HT-29 (cell line): ENCODE data around the gene FAM32A. TPM values are rescaled to one million over a fixed set of nuclear protein-coding genes. Genes with fewer than 3 reads are reported as not detected.

Experiments
- DNase-seq: peaks from one replicate; pipeline ENCODE4 v3.0.0-alpha.2; 2015; ENCODE audit warnings: low spot score
- total RNA-seq: library from RNA; depleted of rRNA; stranded (reverse); fragments of >200 nt; shearing (Covaris generic); gene quantifications from 2 replicates; pipeline ENCODE4 v1.2.3, GENCODE V29; 2014

The FAM32A gene
- total RNA-seq, 1 experiment from 2014 or later: 59.9 TPM

DNA sequence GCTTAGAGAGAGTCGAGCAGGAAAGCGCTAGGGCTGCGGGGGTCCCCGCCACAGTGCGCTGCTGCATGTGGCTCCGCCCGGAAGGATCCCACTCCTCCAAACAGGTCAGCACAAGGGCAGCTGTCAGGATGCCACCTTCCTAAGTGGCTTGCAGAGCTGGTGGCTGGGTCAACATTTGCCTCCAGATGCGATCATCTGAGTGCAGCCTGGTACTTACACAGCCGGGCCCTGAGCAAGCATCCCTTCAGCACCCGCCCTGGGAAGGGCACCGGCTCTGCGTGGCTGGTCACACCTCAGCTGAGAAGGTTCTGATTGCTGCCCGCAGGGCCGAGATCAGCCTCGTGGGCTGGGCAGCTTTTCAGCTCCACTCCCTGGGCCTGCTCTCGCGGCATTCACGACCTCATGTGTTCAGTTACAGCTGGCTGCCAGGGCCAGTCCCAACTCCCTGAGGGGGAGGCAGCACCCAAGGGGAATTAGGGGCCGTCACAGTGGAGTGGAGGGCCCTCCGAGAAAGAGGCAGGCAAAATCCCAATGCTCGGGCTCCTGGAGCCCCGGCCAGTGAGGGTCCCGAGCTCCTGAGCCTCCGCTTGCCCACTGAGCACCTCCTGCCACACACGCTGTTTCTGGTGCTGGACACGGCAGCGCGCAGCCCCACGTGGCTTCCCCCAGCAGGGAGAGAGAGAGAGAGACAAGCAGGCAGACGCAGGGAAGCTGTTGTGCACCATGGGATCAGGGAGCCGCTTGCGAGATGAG is 39.3 kb downstream of the FAM32A start:
- DNase-seq: no peak

DNA sequence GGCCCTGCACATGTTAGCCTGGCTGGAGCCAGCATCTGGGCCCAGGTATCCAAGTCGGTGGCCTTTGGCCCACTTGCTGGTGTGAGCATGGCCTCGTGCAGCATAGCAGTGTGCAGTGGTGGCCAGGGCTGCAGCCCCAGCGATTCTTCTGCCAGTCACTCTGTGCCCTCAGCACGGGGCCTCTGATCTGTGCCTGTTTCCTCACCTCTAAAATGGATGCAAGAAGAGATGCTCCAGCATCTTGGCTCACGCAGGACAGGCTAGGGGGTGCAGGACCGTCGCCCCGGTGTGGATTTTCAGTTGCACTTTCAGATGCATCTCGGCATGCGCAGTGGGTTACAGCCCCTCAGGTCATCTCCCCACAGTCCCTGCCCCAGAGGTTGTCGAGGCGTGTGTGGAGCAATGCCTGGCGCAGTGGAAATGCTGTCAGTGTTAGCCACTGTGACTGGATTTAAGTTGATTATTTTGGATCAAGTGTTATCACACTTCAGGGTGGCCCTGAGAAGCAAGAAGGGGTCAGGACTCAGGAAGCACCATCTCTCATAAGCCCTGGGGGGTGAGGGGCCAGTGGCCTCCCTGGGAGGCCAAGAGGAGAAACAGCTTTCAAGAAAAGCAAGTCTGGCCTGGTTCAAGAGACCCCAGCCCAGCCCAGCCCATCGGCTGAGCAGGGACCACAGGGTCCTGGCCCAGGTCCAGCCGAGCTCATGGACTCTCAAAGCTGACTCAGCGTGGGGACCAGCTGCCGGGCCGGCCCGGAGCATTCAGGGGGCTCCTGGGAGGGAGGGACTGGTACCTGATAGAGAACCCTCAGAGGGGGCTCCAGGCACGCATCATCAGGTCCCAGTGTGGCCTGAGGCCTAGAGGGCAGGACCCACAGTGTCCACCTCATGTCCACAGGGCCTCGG is 40.3 kb downstream of the FAM32A start:
- no peak for DNase-seq

DNA sequence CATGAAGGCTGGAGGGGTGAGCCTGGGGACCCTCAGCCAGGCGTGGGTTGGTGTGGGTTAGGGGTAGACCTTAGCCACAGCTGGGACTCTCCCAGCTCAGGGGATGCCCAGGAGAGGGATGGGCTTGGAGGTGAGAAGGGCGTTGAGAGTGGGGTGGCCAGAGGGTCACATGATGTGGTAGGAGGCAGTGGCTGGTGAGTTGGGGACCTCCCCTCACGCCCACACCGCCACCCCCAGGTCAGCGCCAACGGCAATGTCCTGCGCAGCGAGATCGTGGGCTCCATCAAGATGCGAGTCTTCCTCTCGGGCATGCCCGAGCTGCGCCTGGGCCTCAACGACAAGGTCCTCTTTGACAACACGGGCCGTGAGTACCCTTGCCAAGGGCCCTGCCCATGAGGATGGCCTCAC is 41.0 kb downstream of the FAM32A start:
- DNase-seq: no peak

DNA sequence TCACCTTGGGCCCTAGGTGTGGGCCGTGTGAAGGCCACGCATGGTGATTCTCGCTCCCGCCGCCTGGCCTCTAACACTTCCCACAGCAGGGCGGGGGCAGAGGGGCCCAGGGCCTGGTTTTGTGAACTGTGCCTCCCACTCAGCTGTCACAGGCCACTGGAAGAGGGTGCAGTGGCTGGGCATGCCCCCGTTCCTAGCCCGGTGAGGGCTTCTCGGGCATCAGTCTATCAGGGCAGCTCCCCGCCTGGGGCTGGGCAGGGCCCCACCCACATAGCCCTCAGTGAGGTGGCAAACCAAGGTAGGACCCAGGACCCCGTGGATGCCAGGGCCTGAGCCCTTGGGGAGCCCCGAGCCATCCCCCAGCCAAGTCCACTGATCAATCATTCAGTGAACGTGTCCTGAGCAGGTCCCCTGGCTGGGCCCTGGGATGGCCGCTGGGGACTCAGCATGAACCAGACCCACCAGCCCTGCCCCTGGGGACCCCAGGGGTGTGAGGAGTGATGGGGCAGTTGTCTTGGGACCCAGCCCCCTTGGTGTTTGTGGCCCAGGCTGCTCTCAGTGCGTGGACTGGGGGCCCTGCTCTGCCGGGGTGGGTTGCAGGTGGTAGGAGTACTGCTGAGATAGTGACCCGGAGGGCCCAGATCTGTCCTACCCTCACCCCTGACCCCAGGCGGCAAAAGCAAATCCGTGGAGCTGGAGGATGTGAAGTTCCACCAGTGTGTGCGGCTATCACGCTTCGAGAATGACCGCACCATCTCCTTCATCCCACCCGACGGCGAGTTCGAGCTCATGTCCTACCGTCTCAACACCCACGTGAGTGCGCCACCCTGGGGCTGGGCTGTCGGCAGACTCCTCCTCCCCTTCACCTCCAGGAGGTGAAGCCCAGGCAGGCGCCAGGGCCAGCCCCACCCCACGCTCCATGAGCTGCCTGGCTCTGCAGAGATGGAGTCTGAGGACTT is 41.9 kb downstream of the FAM32A start:
- DNase-seq: no peak

DNA sequence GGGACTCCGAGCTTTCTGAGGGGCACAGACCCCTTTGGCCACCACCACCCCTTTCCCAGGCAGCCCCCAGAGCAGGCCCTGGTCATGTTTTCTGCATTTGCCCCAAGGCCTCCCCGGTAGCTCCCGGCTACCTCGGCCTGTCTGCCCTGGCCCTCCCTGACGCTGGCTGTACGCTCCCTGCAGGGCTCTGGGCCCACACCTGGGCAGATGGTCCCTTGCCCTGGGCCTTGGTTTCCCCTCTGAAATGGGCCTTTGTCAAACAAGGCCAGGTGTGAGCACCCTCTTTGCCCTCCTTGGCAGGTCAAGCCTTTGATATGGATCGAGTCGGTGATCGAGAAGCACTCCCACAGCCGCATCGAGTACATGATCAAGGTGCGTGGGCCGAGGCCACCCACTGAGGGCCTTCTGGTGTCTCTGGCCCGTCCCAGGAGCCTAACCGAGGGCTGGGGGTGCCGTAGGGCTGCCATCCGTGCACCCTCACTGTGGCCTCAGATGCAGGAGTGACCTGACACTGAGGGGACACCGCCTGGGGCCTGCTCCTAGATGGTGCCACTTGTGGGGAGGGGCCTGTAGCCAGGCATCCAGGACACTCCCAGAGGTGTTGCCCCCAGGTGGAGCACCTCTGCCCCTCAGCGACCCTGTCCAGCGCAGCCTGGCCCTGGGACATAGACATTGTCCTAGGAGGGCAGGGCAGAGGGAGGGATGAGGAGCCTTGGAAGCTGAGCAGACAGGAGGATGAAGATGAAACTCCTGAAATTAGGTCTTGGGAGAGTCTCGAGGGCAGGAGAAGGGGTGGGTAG is 42.8 kb downstream of the FAM32A start:
- no peak for DNase-seq

DNA sequence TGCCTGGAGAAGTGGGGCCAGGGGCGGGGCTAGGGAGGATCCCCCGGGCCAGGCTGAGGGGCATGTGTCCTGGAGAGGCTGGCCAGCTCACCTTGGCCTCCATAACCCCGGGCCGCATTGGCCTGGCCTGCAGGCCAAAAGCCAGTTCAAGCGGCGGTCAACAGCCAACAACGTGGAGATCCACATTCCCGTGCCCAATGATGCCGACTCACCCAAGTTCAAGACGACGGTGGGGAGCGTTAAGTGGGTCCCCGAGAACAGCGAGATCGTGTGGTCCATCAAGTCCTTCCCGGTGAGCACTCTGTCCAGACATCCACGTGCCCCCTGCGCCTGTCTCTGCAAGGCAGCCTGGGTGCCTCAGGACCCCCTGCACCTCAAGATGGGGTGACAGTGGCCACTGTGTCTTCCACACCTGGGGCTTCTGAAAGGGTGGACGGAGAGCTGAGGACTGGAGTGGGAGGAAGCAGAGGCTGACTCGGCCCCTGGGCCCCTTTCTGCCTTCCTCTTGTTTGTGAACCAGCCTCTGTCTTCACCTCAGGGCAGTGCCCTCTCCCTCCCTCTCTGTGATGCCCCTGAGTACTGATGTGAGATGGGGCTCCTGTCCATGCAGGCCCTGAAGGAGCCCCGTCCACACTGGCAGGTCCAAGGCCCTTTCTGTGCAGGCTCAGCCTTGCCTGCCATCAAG is 43.6 kb downstream of the FAM32A start:
- DNase-seq: no peak

DNA sequence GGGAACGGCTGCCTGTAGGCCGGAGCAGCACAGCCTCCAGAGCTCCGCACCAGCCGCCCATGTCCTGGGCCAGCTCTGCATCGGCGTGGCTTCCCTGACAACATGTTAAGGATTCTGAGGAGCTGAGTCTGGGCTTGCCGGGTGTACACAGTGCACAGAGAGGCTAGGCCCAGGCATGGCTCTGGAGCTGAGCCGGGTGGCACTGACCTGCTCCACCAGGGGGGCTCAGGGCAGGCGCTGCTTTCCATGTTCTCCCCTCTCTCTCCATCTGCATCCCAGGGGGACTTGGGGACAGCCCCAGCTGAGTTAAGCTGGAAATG is 44.1 kb downstream of the FAM32A start:
- DNase-seq: no peak

DNA sequence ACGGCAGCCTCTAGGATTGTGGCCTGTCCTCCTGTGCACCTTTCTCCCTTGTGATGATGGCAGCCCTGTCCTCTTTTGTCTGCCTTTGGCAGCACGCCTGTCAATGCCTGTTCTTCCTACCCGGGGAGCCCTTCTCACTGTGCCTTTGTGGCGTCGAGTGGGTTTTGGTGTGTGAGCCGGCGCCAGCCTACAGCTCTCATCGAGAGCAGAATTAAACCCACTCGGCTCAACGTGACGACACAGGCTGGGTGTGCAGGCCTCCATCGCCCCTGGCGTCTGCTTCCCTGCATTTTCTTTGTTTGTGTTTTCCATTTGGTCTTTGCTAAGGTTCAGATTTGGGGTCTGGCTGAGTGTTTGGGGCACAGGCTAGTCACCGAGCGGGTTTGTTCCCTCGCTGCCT is 46.9 kb downstream of the FAM32A start:
- DNase-seq: no peak

DNA sequence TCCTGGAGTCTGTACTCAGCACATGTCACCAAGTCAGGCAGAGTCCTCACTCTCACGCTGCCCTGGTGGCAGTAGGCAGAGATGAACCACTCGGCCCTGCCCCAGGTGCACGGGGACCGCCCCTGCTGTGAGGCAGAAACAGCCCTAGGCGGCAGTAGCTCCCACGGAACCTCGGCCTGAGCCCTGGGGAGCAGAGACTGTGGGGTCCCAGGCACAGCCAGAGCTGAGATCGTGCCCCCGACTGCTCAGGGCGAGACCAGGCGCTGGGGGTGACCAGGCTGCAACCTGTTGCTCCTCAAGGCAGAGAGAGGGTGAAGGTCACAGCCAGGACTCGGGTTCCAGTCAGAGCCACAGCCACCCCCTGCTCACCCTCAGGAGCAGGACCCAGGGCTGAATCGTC is 47.4 kb downstream of the FAM32A start:
- no peak for DNase-seq

DNA sequence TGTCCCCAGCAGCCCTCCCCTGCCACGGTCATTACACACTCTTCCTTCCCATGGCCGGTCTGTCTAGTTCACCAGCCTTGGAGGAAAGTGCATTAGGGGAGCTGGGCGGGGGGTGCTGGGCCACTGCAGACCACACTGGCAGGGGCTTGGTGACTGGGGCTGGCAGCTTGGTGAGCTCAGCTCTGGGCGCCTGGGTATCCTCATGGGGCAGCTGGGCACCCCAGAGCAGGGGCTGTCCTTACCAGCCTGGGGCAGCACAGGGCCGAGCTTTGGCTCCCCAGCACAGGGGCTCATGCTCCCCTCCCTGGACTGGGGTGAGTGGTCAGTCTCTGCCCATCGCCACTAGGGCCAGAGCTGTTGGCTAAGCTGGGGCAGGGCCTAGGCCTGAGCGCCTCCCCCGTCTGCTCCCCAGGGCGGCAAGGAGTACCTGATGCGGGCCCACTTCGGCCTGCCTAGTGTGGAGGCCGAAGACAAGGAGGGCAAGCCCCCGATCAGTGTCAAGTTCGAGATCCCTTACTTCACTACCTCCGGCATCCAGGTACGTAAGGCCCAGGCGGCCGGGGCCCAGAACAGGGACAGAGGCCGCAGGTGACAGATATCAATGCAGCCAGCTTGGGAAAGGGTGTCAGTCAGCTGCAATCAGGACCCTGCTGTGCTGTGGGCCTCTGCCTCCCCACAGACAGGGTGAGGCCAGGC is 48.0 kb downstream of the FAM32A start:
- DNase-seq: no peak

DNA sequence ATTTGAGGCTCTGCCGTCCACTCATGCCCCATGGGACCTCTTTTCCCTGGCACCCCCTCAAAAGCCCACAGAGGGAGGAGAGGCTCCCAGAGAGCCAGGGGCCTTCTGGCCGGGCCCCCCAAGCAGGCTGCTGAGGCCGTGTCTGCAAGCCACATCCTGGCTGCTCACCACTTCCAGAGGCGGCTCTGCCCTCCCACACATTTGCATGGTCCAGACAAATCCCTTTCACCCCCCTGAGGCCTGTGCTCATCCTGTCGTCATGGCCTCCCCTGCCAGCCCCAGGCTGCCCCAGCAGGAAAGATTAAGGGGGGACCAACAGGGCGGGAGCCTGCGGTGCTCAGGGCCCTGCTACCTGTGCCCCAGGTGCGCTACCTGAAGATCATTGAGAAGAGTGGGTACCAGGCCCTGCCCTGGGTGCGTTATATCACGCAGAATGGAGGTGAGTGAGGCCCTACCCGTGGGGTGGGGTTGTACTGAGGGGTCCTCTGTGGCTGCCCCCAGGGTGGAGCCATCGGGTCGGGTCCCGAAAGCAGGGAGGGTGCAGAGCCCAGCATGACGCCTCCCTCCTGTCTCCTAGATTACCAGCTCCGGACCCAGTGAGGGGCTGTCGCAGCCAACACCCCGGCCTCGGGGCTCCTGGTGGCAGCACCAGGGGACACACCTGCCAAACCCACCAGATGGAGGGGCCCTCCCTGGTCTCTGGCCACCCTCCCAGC is 48.8 kb downstream of the FAM32A start:
- DNase-seq: no peak

DNA sequence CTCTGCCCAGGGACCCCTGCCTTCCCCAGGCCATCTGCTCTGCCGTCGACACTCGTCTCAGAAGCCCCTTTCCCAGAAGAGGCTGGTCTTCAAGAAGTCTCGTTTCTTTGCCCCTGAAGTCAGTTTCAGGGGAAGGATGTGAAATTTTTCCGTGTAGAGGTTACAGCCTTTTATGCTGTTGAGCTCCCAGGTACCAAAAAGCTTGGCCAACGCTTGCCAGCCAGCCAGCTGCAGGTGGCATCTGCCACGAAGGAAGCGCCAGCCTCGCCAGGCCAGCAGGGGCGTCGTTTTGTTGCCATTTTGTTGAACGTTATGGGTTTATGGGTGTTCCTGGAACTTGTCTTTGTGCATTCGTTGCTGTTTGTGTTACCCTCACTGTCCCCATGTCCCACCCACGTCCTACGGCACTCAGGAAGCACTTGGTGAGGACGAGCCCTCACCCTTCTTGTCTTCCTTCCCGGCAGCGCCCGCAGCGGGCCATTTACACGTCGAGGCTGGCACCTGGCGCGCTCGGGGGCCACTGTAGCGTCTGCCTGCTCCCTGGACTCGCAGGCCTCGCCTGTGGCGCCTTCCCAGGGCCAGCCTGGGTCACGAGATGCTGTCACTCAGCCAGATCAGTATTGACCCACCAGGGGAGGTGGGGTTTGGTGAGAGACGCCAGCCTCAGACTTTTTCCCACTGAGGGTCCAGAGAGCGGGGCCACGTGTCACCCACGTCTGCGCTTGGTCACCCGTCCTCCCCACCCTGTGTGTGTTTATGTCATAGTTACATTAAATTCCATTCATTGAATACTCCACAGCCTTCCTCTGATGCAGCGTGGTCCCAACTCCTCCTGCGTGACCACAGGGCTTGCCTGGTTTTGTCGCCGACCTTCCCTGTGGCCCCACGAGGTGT is 49.6 kb downstream of the FAM32A start:
- DNase-seq: no peak

DNA sequence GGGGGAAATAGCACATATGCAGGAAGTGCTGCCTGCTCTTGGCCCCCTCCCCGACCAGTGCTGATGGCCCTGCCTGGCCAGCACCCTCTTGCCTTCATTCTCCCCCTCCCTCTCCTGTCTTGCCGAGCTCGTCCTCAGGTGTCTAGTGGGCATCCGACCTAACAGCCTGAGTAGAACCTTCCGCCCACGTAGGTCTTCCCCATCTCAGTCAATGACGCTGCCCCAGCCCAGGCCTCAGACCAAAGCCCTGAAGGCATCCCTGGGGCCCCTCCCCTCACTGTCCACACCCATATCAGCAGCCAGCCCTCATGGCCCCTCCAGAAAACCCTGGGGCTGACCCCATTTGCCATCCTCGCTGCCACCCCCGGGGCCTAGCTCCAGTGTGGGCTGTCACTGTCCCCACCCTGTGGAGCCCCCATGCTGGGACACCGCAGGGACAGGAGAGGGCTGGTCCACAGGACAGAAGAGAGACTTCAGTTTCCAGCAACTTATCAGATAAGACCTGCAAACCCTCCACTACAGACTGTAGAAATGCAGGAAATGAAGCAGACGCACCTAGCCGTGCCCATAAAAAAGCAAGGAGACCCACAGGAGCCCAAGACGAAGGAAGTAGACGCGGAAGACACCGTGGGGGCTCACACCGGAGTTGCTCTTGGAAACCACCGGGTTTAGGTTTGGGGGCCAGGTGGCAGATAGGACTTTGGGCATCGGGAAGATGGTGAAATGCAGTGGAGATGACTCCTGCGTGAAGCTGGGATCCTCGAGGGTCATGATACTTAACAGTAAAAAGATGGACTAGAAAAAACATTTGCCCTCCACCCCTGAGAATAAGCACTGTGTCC is 50.8 kb downstream of the FAM32A start:
- no peak for DNase-seq
